Renal cortex interstitium (tissue), 11 donors: ENCODE measurements around the gene RBBP4. TPM values are rescaled to one million over a fixed set of nuclear protein-coding genes. Genes with fewer than 3 reads are reported as not detected.
A peak's percentile ranks its signal among the peaks of the same experiment; 100 is the strongest.
"Not testable (repeated sequence)": the region's sequence is repeated elsewhere in the genome, so short reads cannot be mapped to it uniquely, and the experiment has no call there.

ENCODE experiments used
- DNase-seq, 11 donors: peaks; one replicate each; pipeline ENCODE4 v3.0.0-alpha.2; 2013; ENCODE audit warnings: low read depth in 9 of 11, low spot score in 4 of 11; ENCODE audit errors: extremely low read depth in 1 of 11
- polyA plus RNA-seq, 3 donors: library from polyadenylated mRNA; unstranded; fragments of 120-200 nt; gene quantifications; one replicate each; pipeline ENCODE4 v1.2.1, GENCODE V29; 2013; ENCODE audit not compliant: insufficient read length in 3 of 3

The RBBP4 gene
- polyA plus RNA-seq, 3 donors: 290 to 367 (median 336) TPM

- DNase-seq: no peak
These were observed 23.3 kb upstream of the RBBP4 start for GRCh38 chr1:32627596-32628162.

- DNase-seq: not testable (repeated sequence)
These were observed 20.8 kb upstream of the RBBP4 start for GRCh38 chr1:32630173-32630572.

GRCh38 chr1:32632829-32633228, 18.2 kb upstream of the RBBP4 start:
- no peak for DNase-seq

- no peak for DNase-seq
These were observed 15.3 kb upstream of the RBBP4 start for GRCh38 chr1:32635508-32636277.

GRCh38 chr1:32636914-32637645, 13.9 kb upstream of the RBBP4 start:
- DNase-seq: no peak

GRCh38 chr1:32639489-32640075, 11.4 kb upstream of the RBBP4 start:
- no peak for DNase-seq

- not testable (repeated sequence) for DNase-seq
These were observed 8.6 kb upstream of the RBBP4 start for GRCh38 chr1:32642292-32642827.

GRCh38 chr1:32644426-32644825, 6.6 kb upstream of the RBBP4 start:
- DNase-seq: no peak

GRCh38 chr1:32647308-32648134, 3.5 kb upstream of the RBBP4 start:
- DNase-seq: no peak

GRCh38 chr1:32650248-32650751, 708 bp upstream of the RBBP4 start, which contains the start of gene ZBTB8OS:
ZBTB8OS (minus strand) TSS chr1:32650550; CDS start chr1:32650529, 21 bp downstream.
- DNase-seq: peak; percentile 79 to 93 (median 89)

- DNase-seq: no peak
These were observed 559 bp downstream of the RBBP4 start for GRCh38 chr1:32651461-32652073.

GRCh38 chr1:32652244-32652962, 1.4 kb downstream of the RBBP4 start:
- DNase-seq: no peak

- no peak for DNase-seq
These were observed 8.6 kb downstream of the RBBP4 start for GRCh38 chr1:32659581-32659980.

- no peak for DNase-seq
These were observed 14.9 kb downstream of the RBBP4 start for GRCh38 chr1:32665915-32666314.

GRCh38 chr1:32666901-32667566, 16.0 kb downstream of the RBBP4 start:
- no peak for DNase-seq

GRCh38 chr1:32668716-32669115, 17.7 kb downstream of the RBBP4 start:
- not testable (repeated sequence) for DNase-seq

GRCh38 chr1:32676945-32677344, 25.9 kb downstream of the RBBP4 start:
- DNase-seq: no peak
